Endothelial cell of umbilical vein (primary cell): ENCODE results near the gene SORL1. TPM values are rescaled to one million over a fixed set of nuclear protein-coding genes. Genes with fewer than 3 reads are reported as not detected.
"Not testable (repeated sequence)": the region's sequence is repeated elsewhere in the genome, so short reads cannot be mapped to it uniquely, and the experiment has no call there.

Experiments used
- BruUV-seq: library from RNA; stranded (reverse); fragments of 400-500 nt; replicated peaks from 2 replicates; lab custom pipeline; 2021; lab: Mats Ljungman, UMichigan
- CTCF ChIA-PET: fragments of 300-600, 350-600 bp; sonication (Branson Sonifier 250); formaldehyde crosslinking; loops from one replicate; lab custom pipeline; 2021; ENCODE audit warnings: antibody characterized with exemption, inconsistent platforms; lab: Charles Lee
- POLR2A ChIA-PET: fragments of 300-600, 350-600 bp; sonication (Branson Sonifier 250); formaldehyde crosslinking; loops from one replicate; lab custom pipeline; 2021; ENCODE audit warnings: antibody characterized with exemption, inconsistent platforms; lab: Charles Lee
- DNase-seq: peaks from one replicate; pipeline ENCODE4 v3.0.0-alpha.2; 2011; ENCODE audit warnings: low read depth, low spot score
- FAIRE-seq: peaks from 2 replicates; lab custom pipeline; 2011; peaks lifted over from hg19 to GRCh38; lab: Jason Lieb, UNC
- H2AFZ ChIP-seq: 2 replicates; pipeline ENCODE4 v1.6.0; 2012; ENCODE audit warnings: low read depth, low read length, control low read depth, inconsistent platforms
- H3K27ac ChIP-seq: 2 replicates; pipeline ENCODE4 v1.5.1; 2011; ENCODE audit warnings: low read depth, mild to moderate bottlenecking, control low read depth, low read length, moderate library complexity; ENCODE audit not compliant: insufficient read depth
- H3K27me3 ChIP-seq, 2 experiments: 2 replicates each; pipeline versions ENCODE4 v1.6.0 to v1.6.1; 2011; ENCODE audit warnings: low read length in 2 of 2, mixed read lengths in 1 of 2; ENCODE audit not compliant: control insufficient read depth in 2 of 2, insufficient read depth in 2 of 2
- H3K36me3 ChIP-seq, 2 experiments: 2 replicates in 1 of 2; 3 replicates in 1 of 2; pipeline ENCODE4 v1.5.1; 2011; ENCODE audit warnings: low read length in 2 of 2, mild to moderate bottlenecking in 1 of 2, moderate library complexity in 1 of 2; ENCODE audit not compliant: control insufficient read depth in 2 of 2, insufficient read depth in 2 of 2; ENCODE audit errors: extremely low read depth in 1 of 2
- H3K4me1 ChIP-seq: 3 replicates; pipeline ENCODE4 v1.5.1; 2011; ENCODE audit warnings: mild to moderate bottlenecking, low read length; ENCODE audit not compliant: control insufficient read depth, insufficient read depth; ENCODE audit errors: extremely low read depth
- H3K4me2 ChIP-seq: 2 replicates; pipeline ENCODE4 v1.6.1; 2011; ENCODE audit warnings: low read length, control low read depth, mixed read lengths; ENCODE audit not compliant: insufficient read depth
- H3K4me3 ChIP-seq, 3 experiments: fragments of 200-600 bp in 1 of 3; sonication (generic), shearing (Covaris generic) in 1 of 3; replicated peaks in 1 of 3; 2 replicates each; pipeline ENCODE4 v1.5.1; 2011 to 2016; ENCODE audit warnings: control low read depth in 3 of 3, low read length in 3 of 3, mild to moderate bottlenecking in 2 of 3, inconsistent platforms in 1 of 3, low read depth in 1 of 3, moderate library complexity in 1 of 3; ENCODE audit not compliant: insufficient read depth in 1 of 3
- H3K79me2 ChIP-seq: 2 replicates; pipeline ENCODE4 v1.6.0; 2012; ENCODE audit warnings: low read length, inconsistent platforms; ENCODE audit not compliant: control insufficient read depth, insufficient read depth
- H3K9ac ChIP-seq: replicated peaks from 2 replicates; pipeline ENCODE3; 2011; ENCODE audit warnings: low read length, control low read depth; ENCODE audit not compliant: insufficient read depth; ENCODE audit errors: extremely low read depth
- H3K9me1 ChIP-seq: replicated peaks from 3 replicates; pipeline ENCODE4 v1.6.0; 2011; ENCODE audit warnings: mild to moderate bottlenecking, low read length; ENCODE audit not compliant: control insufficient read depth, insufficient read depth; ENCODE audit errors: extremely low read depth
- H3K9me3 ChIP-seq: replicated peaks from 2 replicates; pipeline ENCODE4 v1.5.1; 2012; ENCODE audit warnings: low read length, inconsistent platforms; ENCODE audit not compliant: control insufficient read depth, insufficient read depth
- H4K20me1 ChIP-seq: replicated peaks from 2 replicates; pipeline ENCODE3; 2011; ENCODE audit warnings: mild to moderate bottlenecking, low read length; ENCODE audit not compliant: control insufficient read depth, insufficient read depth; ENCODE audit errors: extremely low read depth
- EZH2 ChIP-seq: IDR thresholded peaks from 2 replicates; pipeline ENCODE4 v1.6.1; 2012; ENCODE audit warnings: borderline replicate concordance, low read depth, mild to moderate bottlenecking, moderate library complexity, low read length, inconsistent platforms; ENCODE audit not compliant: severe bottlenecking
- FOS ChIP-seq: IDR thresholded peaks from 2 replicates; pipeline ENCODE4 v1.6.1; 2011; ENCODE audit warnings: mild to moderate bottlenecking, low read length, moderate library complexity, borderline replicate concordance; ENCODE audit not compliant: insufficient read depth
- GATA2 ChIP-seq: IDR thresholded peaks from 2 replicates; pipeline ENCODE4 v1.7.0; 2011; ENCODE audit warnings: low read depth, mild to moderate bottlenecking, moderate library complexity, mixed read lengths, low read length; ENCODE audit not compliant: insufficient read length, insufficient read depth
- JUN ChIP-seq: IDR thresholded peaks from 2 replicates; pipeline ENCODE4 v1.6.1; 2011; ENCODE audit warnings: borderline replicate concordance, low read depth; ENCODE audit not compliant: insufficient read length, insufficient read depth
- MYC ChIP-seq: IDR thresholded peaks from one replicate; pipeline ENCODE4 v1.6.1; 2011; ENCODE audit warnings: mild to moderate bottlenecking, low read depth, low read length
- POLR2A ChIP-seq: IDR thresholded peaks from 2 replicates; pipeline ENCODE4 v1.6.1; 2012; ENCODE audit warnings: low read depth, mild to moderate bottlenecking, control low read depth, low read length
- POLR2AphosphoS5 ChIP-seq: IDR thresholded peaks from 2 replicates; pipeline ENCODE4 v1.6.1; 2012; ENCODE audit warnings: low read depth, mild to moderate bottlenecking, control low read depth, low read length, moderate library complexity; ENCODE audit not compliant: insufficient read depth
- dilution Hi-C: fragments of 300-500 bp; cut with MboI; formaldehyde crosslinking; loops from one replicate; pipeline ENCODE4 v1.15.0; 2019; ENCODE audit warnings: low sequenced_read_pairs; ENCODE audit not compliant: extremely low pct_ligation_motif_present
- intact Hi-C: fragments of 100-400 bp; cut with micrococcal nuclease; formaldehyde crosslinking; loops from one replicate; pipeline ENCODE4 v1.10.0; 2022
- polyA plus RNA-seq, 4 experiments: library from polyadenylated mRNA; depleted of rRNA in 3 of 4; stranded (reverse) in 3 of 4; unstranded in 1 of 4; fragments of >200 nt; gene quantifications; 2 replicates each; pipeline versions ENCODE4 v1.2.1 to v1.2.3, GENCODE V29; 2011 to 2012; ENCODE audit warnings: missing spikeins in 1 of 4
- total RNA-seq: library from RNA; stranded (reverse); gene quantifications from 2 replicates; pipeline ENCODE4 v1.2.3, GENCODE V29; 2021
- TF ChIP-seq, protein P1 (sequence below), 2 donors: IDR thresholded peaks; 1 replicate in 1 of 2; 2 replicates in 1 of 2; pipeline ENCODE4 v1.5.1; 2011; ENCODE audit warnings: low read length in 2 of 2, mild to moderate bottlenecking in 2 of 2, moderate library complexity in 2 of 2, control low read depth in 1 of 2, inconsistent platforms in 1 of 2, low read depth in 1 of 2; ENCODE audit not compliant: insufficient read depth in 1 of 2; ENCODE audit errors: extremely low read depth in 1 of 2
- TF ChIP-seq, protein P2 (sequence below): IDR thresholded peaks from 2 replicates; pipeline ENCODE4 v1.6.1; 2011; ENCODE audit not compliant: insufficient read depth, insufficient read length

Gene SORL1
- total and polyA plus RNA-seq, 2 donors (not counting 3 experiments of a cell fraction or from before 2014, with no cell fraction given): 0.17 to 0.31 TPM

DNA sequence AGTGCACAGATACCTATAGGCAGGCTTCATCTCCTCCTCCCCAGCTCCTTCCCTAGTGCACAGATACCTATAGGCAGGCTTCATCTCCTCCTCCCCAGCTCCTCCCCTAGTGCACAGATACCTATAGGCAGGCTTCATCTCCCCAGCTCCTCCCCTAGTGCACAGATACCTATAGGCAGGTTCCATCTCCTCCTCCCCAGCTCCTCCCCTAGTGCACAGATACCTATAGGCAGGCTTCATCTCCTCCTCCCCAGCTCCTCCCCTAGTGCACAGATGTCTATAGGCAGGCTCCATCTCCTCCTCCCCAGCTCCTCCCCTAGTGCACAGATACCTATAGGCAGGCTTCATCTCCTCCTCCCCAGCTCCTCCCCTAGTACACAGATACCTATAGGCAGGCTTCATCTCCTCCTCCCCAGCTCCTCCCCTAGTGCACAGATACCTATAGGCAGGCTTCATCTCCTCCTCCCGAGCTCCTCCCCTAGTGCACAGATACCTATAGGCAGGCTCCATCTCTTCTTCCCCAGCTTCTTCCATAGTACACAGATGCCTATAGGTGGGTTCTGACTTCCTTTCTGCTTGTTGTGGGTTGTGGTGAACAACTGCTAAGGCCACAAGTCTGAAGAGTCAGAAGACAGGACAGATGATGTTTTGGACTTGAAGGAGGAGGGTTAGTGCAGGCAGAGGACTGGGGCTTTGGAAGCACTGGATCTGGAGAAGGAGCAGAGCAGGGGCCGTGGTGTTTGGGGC, 29.5 kb downstream of the SORL1 start:
- DNase-seq, H3K9me3 ChIP-seq, H3K4me2 ChIP-seq, dilution Hi-C loops, H3K9me1 ChIP-seq, H4K20me1 ChIP-seq, H3K9ac ChIP-seq, H3K36me3 ChIP-seq, H3K27ac ChIP-seq, BruUV-seq, H3K4me3 ChIP-seq, POLR2A ChIA-PET, FAIRE-seq, H3K27me3 ChIP-seq, H3K79me2 ChIP-seq: not testable (repeated sequence)
- peak overlapping the region; percentile 20 for H2AFZ ChIP-seq
- CTCF ChIA-PET: interaction anchor here (1.4 to 1.5 kb wide), 2 partner anchors 30 to 34 kb away, joined by 3 to 4 read pairs; no protein-coding TSS in a partner anchor
- intact Hi-C loops: loop anchor here (1.0 kb wide), 1 partner anchor 15 kb away; no protein-coding TSS in a partner anchor
- H3K4me1 ChIP-seq: peaks cover 17% of the 10 kb centered on the region

GRCh38 chr11:121482231-121483129, 30.4 kb downstream of the SORL1 start:
- dilution Hi-C loops (no loop called here), intact Hi-C loops (loop anchor here (1.0 kb wide), 1 partner anchor 16 kb away; no protein-coding TSS in a partner anchor)
- ChIA-PET CTCF (interaction anchor here (1.5 to 2.3 kb wide), 2 partner anchors 15 to 31 kb away, joined by 4 to 10 read pairs; no protein-coding TSS in a partner anchor), POLR2A (no interaction called here)
- BruUV-seq: TSS peak; percentile 93
- H3K4me3 ChIP-seq: no peak overlapping the region
- H3K27ac ChIP-seq: peak overlapping the region; percentile 69
- peak; percentile 74 for FAIRE-seq
- no peaks in the 10 kb centered on the region for H3K9me1 ChIP-seq
- H3K9ac ChIP-seq: no peak overlapping the region
- no peaks in the 10 kb centered on the region for H3K27me3 ChIP-seq
- peak overlapping the region; percentile 4 for H3K4me2 ChIP-seq
- DNase-seq: peak; percentile 57
- H4K20me1 ChIP-seq: no peaks in the 10 kb centered on the region
- no peaks in the 10 kb centered on the region for H3K9me3 ChIP-seq
- H3K79me2 ChIP-seq: no peaks in the 10 kb centered on the region
- H2AFZ ChIP-seq: peak overlapping the region; percentile 26
- peaks cover 17% of the 10 kb centered on the region for H3K4me1 ChIP-seq
- TF ChIP-seq, protein P1, sequence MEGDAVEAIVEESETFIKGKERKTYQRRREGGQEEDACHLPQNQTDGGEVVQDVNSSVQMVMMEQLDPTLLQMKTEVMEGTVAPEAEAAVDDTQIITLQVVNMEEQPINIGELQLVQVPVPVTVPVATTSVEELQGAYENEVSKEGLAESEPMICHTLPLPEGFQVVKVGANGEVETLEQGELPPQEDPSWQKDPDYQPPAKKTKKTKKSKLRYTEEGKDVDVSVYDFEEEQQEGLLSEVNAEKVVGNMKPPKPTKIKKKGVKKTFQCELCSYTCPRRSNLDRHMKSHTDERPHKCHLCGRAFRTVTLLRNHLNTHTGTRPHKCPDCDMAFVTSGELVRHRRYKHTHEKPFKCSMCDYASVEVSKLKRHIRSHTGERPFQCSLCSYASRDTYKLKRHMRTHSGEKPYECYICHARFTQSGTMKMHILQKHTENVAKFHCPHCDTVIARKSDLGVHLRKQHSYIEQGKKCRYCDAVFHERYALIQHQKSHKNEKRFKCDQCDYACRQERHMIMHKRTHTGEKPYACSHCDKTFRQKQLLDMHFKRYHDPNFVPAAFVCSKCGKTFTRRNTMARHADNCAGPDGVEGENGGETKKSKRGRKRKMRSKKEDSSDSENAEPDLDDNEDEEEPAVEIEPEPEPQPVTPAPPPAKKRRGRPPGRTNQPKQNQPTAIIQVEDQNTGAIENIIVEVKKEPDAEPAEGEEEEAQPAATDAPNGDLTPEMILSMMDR (IDR thresholded peaks at IDR 0.05; ENCODE audit: extremely low read depth in 1 of 2, insufficient read depth in 1 of 2, low read depth in 1 of 2, low read length in 2 of 2): no peak
- TF ChIP-seq JUN: peak; percentile 13
- TF ChIP-seq EZH2: no peak
- TF ChIP-seq GATA2: no peak
- peak; percentile 52 for TF ChIP-seq POLR2AphosphoS5
- TF ChIP-seq, protein P2, sequence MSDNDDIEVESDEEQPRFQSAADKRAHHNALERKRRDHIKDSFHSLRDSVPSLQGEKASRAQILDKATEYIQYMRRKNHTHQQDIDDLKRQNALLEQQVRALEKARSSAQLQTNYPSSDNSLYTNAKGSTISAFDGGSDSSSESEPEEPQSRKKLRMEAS: no peak
- TF ChIP-seq POLR2A: peak; percentile 21
- peak; percentile 72 for TF ChIP-seq FOS
- TF ChIP-seq MYC: no peak
- no peaks in the 10 kb centered on the region for H3K36me3 ChIP-seq
